Cerebellar nuclear complex (tissue), 1 donor: Measurements from ENCODE around the gene DYNC2H1.
"Not testable (repeated sequence)": the region's sequence is repeated elsewhere in the genome, so short reads cannot be mapped to it uniquely, and the experiment has no call there.

ENCODE experiments used
- DNase-seq, 2 experiments: peaks; one replicate each; lab custom pipeline; 2025; lab: John Stamatoyannopoulos, UW

DYNC2H1 gene

DNA sequence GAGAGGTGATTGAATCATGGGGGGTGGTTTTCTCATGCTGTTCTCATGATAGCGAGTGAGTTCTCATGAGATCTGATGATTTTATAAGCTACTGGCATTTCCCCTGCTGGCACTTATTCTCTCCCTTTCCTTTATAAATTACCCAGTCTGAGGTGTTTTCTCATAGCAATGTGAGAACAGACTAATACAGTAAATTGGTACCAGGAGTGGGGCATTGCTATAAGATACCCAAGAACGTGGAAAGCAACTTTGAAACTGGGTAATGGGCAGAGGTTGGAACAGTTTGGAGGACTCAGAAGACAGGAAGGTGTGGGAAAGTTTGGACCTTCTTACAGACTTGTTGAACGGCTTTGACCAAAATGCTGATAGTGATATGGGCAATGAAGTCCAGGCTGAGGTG is 265.0 kb downstream of the DYNC2H1 start:
- not testable (repeated sequence) for DNase-seq

- no peak for DNase-seq
These were observed 269.7 kb downstream of the DYNC2H1 start for GRCh38 chr11:103378931-103379330.

DNA sequence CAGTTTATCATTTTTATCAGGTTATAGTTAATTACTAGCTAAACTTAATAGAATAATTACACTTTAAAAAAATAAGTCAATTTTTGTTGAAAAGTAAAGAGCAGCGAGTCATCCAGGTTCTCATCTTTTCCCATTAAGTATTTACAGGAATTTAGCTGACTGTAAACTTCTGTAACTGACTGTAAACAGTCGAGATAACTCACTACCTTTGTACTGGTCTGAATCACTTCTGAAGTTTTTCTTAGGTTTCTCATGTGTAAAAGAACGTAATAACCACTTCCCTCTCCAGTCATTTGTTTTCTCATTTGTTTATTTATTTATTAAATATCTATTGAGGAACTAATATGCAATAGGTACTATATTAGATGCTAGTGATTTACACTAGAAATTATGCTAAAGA is 270.8 kb downstream of the DYNC2H1 start:
- DNase-seq = no peak

- DNase-seq = no peak
These were observed 275.4 kb downstream of the DYNC2H1 start for GRCh38 chr11:103384652-103385051.

DNA sequence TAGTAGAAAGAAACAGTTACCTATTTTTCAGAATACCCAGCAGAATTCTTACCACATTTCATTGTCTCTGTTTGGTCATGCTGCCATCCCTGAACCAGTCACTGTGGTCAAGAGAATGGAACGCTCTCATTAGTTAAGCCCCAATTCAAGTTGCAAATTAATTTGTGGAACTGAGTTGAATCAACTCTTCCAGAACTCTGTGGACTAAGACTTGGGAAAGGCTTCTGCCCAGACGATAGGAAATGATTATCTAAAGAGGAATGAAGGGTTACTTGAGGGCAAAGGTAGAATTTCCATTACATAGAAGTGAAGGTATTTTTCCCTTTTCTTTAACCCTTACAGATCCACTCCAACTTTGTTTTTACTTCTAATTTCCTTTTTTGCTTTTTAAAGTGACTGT is 286.4 kb downstream of the DYNC2H1 start:
- no peak for DNase-seq

DNA sequence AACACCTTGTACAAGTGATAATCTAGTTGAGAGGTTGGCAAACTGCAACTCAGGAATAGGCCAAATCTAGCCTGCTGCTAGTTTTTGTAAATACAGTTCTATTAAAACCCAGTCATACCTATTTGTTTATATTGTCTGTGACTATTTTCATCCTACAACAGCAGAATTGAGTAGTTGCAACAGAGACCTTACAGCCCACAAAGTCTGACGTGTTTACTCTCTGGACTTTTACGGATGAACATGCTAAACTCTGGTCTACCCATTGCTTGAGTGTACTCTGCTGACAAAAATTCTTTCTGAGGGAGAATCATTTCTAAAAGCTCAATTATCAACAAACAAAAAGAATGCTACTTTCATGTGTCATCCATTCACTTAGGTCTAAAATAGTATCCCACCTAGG is 287.0 kb downstream of the DYNC2H1 start:
- DNase-seq = no peak

GRCh38 chr11:103397369-103397768 is 288.1 kb downstream of the DYNC2H1 start:
- DNase-seq = no peak

GRCh38 chr11:103398829-103399228 is 289.6 kb downstream of the DYNC2H1 start:
- no peak for DNase-seq

DNA sequence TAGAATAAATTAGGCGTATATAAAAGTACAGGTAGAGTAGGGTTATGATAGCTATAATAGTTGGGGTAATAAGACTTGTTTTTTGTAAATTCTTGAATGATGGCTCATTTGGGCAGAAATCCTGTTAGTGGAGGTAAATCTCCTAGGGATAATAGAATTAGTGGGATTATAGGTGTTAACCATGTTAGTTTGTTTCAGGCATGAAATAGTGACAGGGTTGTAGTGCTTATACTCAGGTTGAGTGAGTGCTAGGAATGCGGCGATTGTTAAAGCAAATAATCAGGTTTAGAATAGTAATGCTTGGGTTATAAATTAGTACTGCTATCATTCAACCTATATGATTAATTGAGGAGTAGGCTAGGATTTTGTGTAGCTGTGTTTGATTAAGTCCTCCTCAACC is 297.1 kb downstream of the DYNC2H1 start:
- no peak for DNase-seq

DNA sequence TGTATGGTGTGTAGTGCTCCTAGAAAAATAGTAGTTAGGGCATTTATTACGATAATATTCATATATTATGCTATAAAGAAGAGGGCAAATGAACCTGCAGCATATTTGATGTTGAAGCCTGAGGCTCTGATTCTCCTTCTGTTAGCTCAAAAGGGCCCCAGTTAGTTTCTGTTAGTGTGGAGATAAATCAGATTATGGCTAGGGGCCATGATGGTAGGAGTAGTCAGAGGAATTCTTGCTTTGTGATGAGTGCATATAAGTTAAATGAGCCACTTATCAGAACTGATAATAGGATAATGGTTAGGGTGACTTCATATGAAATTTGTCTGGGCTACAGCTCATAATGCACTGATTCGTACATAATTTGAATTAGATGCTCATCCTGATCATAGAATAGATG is 298.4 kb downstream of the DYNC2H1 start:
- no peak for DNase-seq

GRCh38 chr11:103413266-103413888 is 304.2 kb downstream of the DYNC2H1 start:
- DNase-seq = no peak

- DNase-seq = no peak
These were observed 308.8 kb downstream of the DYNC2H1 start for GRCh38 chr11:103418014-103418413.

- no peak for DNase-seq
These were observed 311.4 kb downstream of the DYNC2H1 start for GRCh38 chr11:103420593-103420992.

- no peak for DNase-seq
These were observed 324.3 kb downstream of the DYNC2H1 start for GRCh38 chr11:103433386-103434072.

- DNase-seq = no peak
These were observed 324.8 kb downstream of the DYNC2H1 start for GRCh38 chr11:103434073-103434411.

GRCh38 chr11:103436131-103436770 is 327.0 kb downstream of the DYNC2H1 start:
- DNase-seq = no peak

GRCh38 chr11:103441021-103441420 is 331.8 kb downstream of the DYNC2H1 start:
- DNase-seq = no peak

- no peak for DNase-seq
These were observed 339.7 kb downstream of the DYNC2H1 start for GRCh38 chr11:103448966-103449365.

DNA sequence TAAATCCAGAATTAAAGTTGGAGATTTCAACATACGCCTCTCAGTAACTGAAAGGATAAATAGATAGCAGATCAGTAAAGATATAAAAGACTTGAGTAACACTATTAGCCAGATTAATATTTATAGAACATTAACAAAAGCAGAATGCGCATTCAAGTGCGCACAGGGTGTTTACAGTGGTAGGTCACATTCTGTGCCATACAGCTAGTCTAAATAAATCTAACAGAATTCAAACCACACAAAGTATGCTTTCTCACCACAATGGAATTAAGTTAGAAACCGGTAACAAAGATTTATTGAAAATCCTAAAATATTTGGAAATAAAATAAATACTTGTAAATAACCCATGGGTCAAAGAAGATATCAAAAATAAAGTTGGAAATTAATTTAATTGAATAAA is 341.0 kb downstream of the DYNC2H1 start:
- DNase-seq = no peak

DNA sequence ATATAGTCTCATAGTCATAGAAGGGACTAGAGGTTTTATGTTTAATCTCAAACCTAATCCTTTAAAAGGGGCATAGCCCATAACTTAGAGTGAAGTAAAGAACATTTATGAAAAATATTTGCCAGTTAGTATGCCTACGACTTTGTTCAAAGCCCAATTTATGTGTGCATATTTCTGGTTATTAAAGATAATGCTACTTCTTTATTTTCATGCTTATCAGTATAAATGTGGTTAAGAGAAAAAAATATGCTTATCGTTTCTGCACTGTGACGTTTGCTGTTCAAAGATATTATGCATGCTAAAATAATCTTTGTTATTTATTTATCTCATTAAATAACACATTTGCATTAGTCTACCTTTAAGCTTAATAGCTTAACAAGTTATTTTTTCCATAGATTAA is 343.9 kb downstream of the DYNC2H1 start:
- DNase-seq = no peak

DNA sequence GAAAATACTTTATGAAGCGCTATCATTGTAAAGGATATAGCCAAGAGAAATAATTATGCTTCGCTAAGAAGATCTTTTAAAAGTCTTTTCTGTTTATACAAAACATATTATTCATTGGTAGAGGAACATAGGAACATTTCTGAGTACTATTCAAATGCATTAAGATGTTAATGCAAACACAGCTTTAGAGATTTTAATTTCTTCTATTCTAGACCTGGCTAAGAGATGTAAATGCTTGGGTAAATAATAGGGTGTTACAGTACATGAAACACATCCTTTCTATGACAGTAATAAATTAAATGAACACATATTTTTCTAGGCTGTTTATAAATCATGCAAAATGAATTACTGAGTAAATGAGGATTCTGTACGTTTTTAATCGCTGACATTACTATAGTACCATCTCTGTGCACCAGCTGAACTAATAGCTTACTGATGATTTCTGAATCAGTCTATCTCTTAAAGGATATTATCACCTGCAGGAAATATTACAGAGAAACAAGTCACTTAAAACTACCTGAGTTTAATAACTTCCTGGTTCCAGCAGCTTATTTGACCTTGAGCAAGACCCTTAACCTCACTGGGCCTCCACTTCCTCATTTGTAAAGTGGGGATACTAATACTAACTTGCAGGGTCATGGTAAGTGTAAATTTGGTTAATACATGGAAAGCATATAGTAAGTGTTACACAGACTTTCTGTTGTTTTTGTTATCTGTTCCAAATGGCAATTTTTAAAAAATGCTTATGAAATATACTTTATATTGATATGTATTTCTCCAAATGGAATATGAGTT is 344.9 kb downstream of the DYNC2H1 start:
- no peak for DNase-seq

DNA sequence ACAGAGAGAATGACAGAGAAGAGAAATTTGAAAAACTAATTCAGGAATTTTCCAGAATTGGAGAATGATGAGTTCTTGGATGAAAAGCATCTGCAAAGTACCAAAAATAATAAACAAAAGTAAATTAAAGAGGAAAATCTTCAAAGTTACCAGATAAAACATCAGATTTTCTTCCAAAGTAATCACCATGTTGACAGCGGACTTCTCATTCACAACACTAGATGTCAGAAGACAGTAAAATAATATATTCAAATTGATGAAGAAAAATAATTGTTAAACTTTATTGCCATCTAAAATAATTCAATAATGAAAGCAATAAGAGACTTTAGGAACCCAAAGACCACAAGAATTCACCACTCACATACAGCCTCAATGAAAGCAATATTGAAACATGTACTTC is 355.2 kb downstream of the DYNC2H1 start:
- no peak for DNase-seq
